Type B pancreatic cell (in vitro differentiated cells): ENCODE data around the gene LSM14A. TPM values are rescaled to one million over a fixed set of nuclear protein-coding genes. Genes with fewer than 3 reads are reported as not detected.

ENCODE experiments used
- DNase-seq: peaks from one replicate; pipeline ENCODE4 v3.0.0; 2021; ENCODE audit warnings: mixed read lengths; ENCODE audit not compliant: unreplicated experiment; ENCODE audit errors: extremely low spot score
- H3K27ac Mint-ChIP-seq: 2 replicates; pipeline ENCODE4 v1.8.0; 2021; ENCODE audit warnings: mild to moderate bottlenecking, mixed read lengths
- H3K27me3 Mint-ChIP-seq: 2 replicates; pipeline ENCODE4 v1.8.0; 2021; ENCODE audit warnings: mixed read lengths
- H3K36me3 Mint-ChIP-seq: 2 replicates; pipeline ENCODE4 v1.8.0; 2021; ENCODE audit warnings: mixed read lengths
- H3K4me1 Mint-ChIP-seq: one replicate; pipeline ENCODE4 v1.8.0; 2021; ENCODE audit warnings: mixed read lengths; ENCODE audit not compliant: unreplicated experiment
- H3K4me3 Mint-ChIP-seq: 2 replicates; pipeline ENCODE4 v1.8.0; 2021; ENCODE audit warnings: mild to moderate bottlenecking, mixed read lengths
- H3K9me3 Mint-ChIP-seq: 2 replicates; pipeline ENCODE4 v1.8.0; 2021; ENCODE audit warnings: mixed read lengths
- CTCF ChIP-seq: fragments of 200-600 bp; sonication (generic); conservative IDR thresholded peaks from 2 replicates; pipeline ENCODE4 v1.5.0; 2021; ENCODE audit warnings: antibody characterized with exemption, mild to moderate bottlenecking
- total RNA-seq: library from RNA; stranded (reverse); gene quantifications from 2 replicates; pipeline ENCODE4 v1.2.1, GENCODE V29; 2021; ENCODE audit warnings: low replicate concordance

LSM14A gene
- total RNA-seq, 1 donor from 2014 or later: 112 TPM

- H3K27me3 Mint-ChIP-seq: no peaks in the 10 kb centered on the region
- H3K36me3 Mint-ChIP-seq: peaks cover 55% of the 10 kb centered on the region
- no peak overlapping the region for H3K4me3 Mint-ChIP-seq
- DNase-seq: no peak
- TF ChIP-seq CTCF: no peak
- H3K4me1 Mint-ChIP-seq: no peaks in the 10 kb centered on the region
- no peak overlapping the region for H3K27ac Mint-ChIP-seq
- no peaks in the 10 kb centered on the region for H3K9me3 Mint-ChIP-seq
Measured at GRCh38 chr19:34224996-34225658, 52.8 kb downstream of the LSM14A start.

- peaks cover 52% of the 10 kb centered on the region for H3K36me3 Mint-ChIP-seq
- TF ChIP-seq CTCF: no peak
- H3K27ac Mint-ChIP-seq: no peak overlapping the region
- no peaks in the 10 kb centered on the region for H3K27me3 Mint-ChIP-seq
- no peaks in the 10 kb centered on the region for H3K4me1 Mint-ChIP-seq
- DNase-seq: no peak
- H3K4me3 Mint-ChIP-seq: no peak overlapping the region
- H3K9me3 Mint-ChIP-seq: no peaks in the 10 kb centered on the region
Measured at GRCh38 chr19:34225659-34226015, 53.3 kb downstream of the LSM14A start.

GRCh38 chr19:34226036-34226435 lies 53.7 kb downstream of the LSM14A start:
- H3K27me3 Mint-ChIP-seq: no peaks in the 10 kb centered on the region
- peaks cover 50% of the 10 kb centered on the region for H3K36me3 Mint-ChIP-seq
- H3K4me3 Mint-ChIP-seq: no peak overlapping the region
- no peak for DNase-seq
- TF ChIP-seq CTCF: no peak
- no peaks in the 10 kb centered on the region for H3K4me1 Mint-ChIP-seq
- no peak overlapping the region for H3K27ac Mint-ChIP-seq
- H3K9me3 Mint-ChIP-seq: no peaks in the 10 kb centered on the region

- no peak for DNase-seq
- Mint-ChIP-seq H3K36me3 (peaks cover 32% of the 10 kb centered on the region), H3K4me1 (peaks cover 3% of the 10 kb centered on the region), H3K27ac (no peak overlapping the region), H3K9me3 (no peaks in the 10 kb centered on the region), H3K27me3 (no peaks in the 10 kb centered on the region), H3K4me3 (no peak overlapping the region)
- TF ChIP-seq CTCF: no peak
Measured at GRCh38 chr19:34228347-34228746, 56.0 kb downstream of the LSM14A start.

GRCh38 chr19:34228762-34229161 lies 56.5 kb downstream of the LSM14A start:
- peaks cover 3% of the 10 kb centered on the region for H3K4me1 Mint-ChIP-seq
- no peak overlapping the region for H3K27ac Mint-ChIP-seq
- DNase-seq: no peak
- H3K27me3 Mint-ChIP-seq: no peaks in the 10 kb centered on the region
- no peaks in the 10 kb centered on the region for H3K9me3 Mint-ChIP-seq
- no peak for TF ChIP-seq CTCF
- no peak overlapping the region for H3K4me3 Mint-ChIP-seq
- peaks cover 30% of the 10 kb centered on the region for H3K36me3 Mint-ChIP-seq

- TF ChIP-seq CTCF: no peak
- H3K27ac Mint-ChIP-seq: no peak overlapping the region
- H3K4me1 Mint-ChIP-seq: peaks cover 3% of the 10 kb centered on the region
- no peaks in the 10 kb centered on the region for H3K9me3 Mint-ChIP-seq
- peaks cover 24% of the 10 kb centered on the region for H3K36me3 Mint-ChIP-seq
- no peak overlapping the region for H3K4me3 Mint-ChIP-seq
- no peaks in the 10 kb centered on the region for H3K27me3 Mint-ChIP-seq
- DNase-seq: no peak
Measured at GRCh38 chr19:34229721-34230120, 57.4 kb downstream of the LSM14A start.
